HuH-7 (cell line): ENCODE data around the gene GANAB.
"Not testable (repeated sequence)": the region's sequence is repeated elsewhere in the genome, so short reads cannot be mapped to it uniquely, and the experiment has no call there.

Source experiments
- DNase-seq: peaks from one replicate; pipeline ENCODE4 v3.0.0; 2011; ENCODE audit warnings: low spot score

GANAB gene

DNA sequence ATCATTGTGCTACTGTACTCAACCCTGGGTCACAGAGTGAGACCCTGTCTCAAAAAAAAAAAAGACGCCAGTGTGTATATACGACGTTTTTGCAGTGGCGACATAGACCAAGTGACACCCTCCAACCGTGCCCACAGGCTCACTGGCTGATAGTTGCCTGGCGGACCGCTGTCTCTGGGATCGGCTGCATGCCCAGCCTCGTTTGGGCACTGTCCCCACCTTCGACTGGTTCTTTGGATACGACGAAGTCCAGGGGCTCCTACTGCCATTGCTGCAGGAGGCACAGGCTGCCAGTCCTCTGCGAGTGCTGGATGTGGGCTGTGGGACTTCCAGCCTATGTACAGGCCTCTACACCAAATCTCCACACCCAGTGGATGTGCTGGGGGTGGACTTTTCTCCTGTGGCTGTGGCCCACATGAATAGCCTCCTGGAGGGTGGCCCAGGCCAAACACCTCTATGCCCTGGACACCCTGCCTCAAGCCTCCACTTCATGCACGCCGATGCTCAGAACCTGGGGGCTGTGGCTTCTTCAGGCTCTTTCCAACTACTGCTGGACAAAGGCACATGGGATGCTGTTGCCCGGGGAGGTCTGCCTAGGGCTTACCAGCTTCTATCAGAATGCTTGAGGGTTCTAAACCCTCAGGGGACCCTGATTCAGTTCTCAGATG, 20.0 kb upstream of the GANAB start:
- DNase-seq, result no peak

DNA sequence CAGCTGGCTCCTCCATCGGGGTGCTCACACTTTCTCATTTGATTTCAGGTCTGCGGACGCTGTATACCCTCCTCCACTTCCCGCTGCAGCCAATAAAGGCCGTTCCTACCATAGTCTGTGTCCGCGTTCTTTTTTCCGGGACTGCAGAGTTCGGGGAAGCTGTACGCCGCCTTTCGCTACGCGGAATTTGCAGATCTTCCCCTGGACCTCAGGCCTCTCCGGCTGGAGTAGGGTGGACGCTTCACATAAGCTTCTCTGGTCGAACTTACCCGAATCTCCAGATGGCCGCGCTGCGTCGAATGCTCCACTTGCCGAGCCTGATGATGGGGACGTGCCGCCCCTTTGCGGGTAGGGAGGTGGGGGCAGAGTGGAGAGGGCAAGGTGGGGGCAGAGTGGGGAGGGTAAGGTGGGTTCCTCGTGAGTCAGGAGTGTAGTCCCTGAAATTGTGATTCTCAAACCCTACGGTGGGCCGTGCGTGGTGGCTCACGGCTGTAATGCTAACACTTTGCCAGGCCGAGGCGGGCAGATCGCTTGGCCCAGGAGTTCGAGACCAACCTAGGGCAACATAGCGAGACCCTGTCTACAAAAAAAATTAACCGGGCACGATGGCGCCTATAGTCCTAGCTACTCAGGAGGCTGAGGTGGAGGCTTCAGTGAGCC, 19.3 kb upstream of the GANAB start:
- no peak for DNase-seq

DNA sequence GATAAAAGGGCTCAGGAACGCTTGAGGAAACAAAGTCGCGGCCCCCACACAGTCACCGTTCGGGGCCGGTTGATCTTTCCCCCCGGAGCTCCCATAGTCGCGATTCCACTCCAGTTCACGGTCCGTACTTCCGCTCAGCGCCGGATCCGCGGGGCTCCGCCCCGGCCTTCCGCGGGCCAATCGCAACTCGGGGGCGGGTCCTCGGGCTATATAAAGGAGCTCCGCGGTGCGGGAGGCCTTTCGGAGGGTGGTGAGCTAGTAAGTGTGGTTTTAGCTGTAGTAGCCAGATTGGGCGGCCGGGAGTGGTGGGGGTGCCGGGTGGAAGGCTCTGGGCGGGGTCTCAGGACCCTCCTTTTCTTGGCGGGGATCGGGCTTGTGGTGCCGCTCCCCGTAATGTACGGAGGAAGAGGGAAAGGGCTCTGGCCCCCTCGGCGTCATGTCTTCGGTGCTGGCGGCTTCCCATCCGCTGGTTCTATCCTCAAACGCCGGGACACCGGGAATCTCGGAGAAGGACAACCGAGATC, 18.7 kb upstream of the GANAB start, which contains the start of the genes C11orf98 and CSKMT:
Gene C11orf98, minus strand, starts transcription at position 136 of the 524 bp plus-strand sequence. Its CDS starts 41 bp downstream, at position 95.
Gene CSKMT, plus strand, starts transcription at position 238 of the 524 bp plus-strand sequence. CDS start 568 bp downstream, outside the sequence.
- DNase-seq, result peak; percentile 92

DNA sequence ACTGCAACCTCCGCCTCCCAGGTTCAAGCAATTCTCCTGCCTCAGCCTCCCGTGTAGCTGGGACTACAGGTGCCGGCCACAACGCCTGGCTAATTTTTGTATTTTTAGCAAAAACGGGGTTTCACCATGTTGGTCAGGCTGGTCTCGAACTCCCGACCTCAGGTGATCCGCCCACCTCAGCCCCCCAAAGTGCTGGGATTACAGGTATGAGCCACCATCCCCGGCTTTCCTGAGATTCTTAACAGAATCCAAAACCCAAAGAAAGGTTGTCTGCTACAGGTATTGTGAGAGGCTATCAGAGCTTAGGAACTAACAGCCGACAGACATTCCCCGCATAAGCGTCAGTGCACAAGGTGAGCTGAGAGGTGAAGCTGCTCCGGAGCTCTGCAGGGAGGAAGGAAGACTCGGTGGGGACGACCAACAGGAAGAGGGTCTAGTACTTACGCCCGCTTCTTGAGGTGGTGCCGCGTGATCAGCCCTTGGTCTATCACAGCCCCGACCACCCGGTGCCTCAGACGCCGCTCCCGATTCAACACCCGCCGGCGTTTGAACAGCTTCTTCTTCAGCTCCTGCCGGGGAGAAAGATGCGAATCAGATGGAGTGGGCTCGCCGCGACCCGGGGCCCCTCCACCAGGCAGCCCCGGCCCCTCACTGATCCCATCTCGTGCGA, 18.1 kb upstream of the GANAB start:
- peak; percentile 58 for DNase-seq

DNA sequence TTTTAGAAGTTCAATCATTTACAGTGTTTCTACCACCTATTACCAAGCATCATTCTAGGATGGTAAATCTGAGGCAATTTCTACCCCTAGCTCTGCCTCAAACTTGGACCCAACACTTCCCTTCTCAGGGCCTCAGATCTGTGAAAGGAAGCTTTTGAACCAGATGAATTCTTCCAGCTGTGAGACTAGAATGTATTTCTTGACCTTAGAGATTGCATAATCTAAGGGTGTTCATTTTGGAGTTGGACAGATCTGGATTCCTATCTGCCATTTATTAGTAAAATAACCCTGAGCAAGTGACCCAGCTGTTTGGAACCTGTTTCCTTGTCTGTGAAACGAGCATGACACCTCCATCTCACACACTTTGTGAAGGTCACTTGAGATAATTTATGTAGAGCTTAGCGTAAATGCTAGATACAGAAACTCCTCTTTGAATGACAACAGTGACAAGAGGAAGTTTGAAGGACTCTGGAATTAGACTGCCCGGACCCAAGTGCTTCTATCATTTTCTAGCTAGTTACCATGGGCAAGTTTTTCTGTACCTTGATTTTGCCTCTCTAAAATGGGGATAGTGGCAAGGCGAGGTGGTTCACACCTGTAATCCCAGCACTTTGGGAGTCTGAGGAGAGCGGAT, 10.5 kb upstream of the GANAB start:
- no peak for DNase-seq

DNA sequence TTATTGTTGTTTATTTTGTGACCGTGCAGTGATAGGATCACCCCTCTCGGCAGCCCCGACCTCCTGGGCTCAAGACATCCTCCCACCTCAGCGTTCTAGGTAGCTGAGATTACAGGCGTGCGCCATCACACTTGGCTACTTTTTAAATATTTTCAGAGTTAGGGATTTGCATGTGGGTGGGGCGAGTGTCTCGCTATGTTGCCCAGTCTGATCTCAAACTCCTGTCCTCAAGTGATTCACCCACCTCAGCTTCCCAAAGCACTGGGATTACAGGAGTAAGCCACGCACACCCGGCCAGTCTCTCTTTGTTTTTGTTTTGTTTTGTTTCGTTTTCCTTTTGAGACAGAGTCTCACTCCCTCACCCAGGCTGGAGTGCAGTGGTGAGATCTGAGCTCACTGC, 7.9 kb upstream of the GANAB start:
- DNase-seq, result no peak

DNA sequence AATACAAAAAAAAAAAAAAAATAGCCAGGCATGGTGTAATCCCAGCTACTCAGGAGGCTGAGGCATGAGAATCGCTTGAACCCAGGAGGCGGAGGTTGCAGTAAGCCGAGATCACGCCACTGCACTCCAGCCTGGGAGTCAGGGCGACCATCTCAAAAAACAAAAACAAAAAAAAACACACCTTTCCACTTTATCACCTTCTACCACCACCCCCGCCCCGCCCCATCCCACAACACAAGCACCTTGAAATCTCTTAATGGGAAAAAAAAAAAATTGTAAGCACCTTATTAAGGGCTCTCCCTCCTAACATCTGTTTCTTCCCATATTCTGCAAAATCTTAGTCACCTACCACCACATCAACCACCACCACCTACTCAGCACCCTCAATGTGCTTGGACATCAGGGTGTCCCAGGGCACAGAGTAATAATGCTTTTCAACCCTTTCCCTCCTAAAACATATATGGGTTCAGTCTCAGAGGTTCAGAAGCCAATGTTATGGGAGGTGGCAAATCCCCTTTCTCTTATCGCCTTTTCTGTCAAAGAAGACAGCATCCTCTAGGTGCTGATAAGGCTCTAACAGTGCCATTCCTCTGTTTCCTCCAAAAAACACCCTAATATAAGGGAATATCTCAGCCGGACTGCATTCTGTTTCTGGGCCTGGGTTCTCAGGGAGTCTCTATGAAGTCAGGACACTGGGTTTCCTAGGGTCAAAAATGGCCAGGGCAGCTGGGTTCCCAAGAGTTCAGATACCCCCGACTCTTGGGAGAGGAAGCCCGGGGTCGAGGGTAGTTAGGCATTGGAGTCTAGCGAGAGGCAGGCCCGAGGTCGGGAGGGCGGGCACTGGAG, 6.0 kb upstream of the GANAB start:
- no peak for DNase-seq

DNA sequence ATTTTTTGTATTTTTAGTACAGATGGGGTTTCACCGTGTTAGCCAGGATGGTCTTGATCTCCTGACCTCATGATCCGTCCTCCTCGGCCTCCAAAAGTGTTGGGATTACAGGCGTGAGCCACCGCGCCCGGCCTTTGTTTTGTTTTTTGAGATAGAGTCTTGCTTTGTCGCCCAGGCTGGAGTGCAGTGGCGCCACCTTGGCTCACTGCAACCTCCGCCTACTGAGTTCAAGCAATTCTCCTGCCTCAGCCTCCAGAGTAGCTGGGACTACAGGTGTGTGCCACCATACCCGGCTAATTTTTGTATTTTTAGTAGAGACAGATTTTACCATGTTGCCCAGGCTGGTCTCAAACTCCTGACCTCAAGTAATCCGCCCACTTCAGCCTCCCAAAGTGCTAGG, 3.9 kb upstream of the GANAB start:
- DNase-seq, result not testable (repeated sequence)

DNA sequence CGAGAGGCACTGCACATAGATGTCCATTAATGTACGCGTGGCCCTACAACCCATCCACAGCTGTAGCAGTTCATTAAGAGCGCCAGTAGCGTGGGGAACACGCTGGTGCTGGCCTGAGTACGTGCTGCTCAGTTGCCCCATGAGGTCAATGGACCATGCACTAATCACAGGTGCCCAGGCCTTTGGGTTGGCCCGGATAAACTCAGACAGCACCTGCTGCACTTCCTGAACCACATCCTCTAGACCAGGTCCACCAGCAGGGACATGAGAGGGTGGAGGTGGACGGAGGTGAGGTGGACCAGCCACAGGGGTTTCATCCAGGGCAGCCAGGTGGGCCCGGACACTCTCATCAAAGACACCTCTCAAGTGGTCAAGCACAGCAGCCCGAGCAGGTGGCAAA, 3.1 kb upstream of the GANAB start:
- no peak for DNase-seq

DNA sequence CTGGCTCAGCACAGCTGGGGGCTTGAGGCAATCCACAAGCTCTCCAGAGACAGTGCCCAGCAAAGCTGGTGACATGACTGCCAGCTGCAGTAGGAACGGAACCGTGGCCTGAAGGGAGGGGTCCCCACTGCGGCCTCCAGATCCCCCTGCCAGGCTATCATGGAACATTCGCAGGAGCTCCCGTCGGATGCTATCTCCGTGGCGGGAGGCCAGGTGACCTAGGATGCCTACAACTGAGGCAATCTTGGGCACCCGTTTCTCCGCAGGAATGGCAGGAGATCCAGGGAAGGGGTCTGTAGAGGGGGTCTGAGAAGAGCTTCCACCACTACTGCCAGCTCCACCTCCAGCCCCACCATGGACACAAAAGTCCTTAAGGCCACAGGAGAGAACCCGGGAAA, 2.6 kb upstream of the GANAB start:
- DNase-seq, result no peak

DNA sequence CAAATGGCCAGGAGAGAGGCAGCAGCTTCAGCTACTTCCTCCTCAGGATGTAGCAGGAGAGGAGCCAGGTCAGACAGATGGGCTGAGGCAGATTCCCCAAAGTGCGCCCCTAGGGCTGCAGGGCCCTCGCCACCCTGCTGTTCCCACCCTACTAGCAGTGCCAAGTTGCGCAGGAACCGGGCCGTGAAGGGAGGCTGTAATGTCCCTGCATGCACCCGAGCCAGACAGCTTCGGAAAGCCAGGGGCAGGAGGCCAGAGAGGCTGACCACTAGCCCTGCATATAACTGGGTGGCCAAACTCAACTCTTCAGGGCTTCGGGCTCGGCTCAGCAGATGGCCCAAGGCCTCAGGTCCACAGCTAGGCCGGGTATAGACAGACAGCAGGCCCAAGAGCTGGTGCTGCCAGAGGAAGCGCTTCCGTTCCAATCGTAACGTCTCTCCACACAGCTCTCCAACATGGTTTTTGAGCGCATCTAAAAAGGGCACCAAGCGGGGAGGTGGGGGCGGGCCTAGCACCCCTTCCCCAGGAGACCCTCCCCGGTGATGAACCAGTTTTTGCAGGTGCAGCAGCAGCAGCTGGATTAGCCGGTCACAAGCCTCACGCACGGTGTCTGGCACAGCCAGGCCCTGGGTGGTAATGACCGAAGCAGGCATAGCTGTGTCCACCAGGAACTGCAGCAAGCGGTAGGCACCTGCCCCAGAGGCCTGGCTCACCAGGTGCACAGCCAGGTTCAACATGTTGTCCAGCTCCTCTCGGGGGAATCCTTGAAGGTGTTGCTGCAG, 2.0 kb upstream of the GANAB start:
- DNase-seq, result no peak

DNA sequence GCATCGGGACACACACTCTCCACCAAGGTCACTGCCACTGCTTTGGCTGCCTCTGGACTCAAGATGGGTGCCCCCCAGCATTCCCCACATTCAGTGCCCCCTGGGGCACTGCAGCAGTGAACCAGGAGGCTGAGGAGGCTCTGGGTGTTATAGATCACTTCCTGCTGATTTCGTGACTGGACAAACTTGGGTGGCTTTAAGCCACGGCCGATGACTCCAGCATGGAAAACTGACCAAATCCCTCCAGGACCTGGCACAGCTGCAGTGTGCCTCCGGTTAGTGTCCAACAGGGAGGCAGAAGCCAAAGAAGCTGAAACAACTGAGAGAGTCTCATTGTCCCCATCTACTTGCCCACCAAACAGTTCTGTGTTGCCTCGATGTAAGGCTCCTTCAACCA, 1.2 kb upstream of the GANAB start:
- DNase-seq, result no peak

DNA sequence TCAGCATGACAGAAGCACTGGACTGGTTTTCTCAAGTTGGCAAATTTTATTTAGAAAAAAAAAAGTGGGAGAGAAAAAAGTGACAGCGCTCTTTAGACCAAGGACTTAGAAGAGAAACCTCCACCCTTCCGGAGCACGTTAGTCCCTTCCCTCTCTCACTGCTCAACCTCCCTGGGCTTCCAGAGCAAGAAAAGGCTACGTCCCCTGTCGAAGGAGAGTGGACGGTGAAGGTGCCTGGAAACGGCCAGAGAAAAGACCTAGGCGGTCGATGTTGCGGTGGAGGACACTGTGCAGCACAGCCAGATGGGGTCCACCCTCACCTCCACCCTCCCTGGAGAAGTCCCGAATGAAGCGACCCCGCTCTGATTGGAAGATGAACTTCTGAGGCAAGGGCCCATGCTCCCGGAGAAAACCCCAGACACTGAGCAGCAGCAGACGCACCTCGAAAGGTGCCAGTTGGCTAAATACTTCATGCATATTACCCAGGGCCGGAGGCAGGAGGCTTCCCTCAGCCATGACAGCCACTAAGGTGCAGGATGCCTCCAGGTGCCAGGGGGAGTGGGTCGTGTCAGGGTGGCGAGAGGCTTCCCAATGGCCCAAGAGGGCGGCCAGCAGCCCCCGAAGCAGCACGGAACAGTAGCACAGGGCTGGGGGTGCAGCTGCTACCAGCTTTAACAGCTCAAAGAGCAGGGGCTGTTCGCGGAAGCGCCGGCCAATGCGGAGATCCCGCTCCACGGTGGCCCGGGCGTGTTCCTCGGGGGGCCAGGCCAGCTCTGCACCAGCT, 604 bp upstream of the GANAB start:
- DNase-seq, result no peak

DNA sequence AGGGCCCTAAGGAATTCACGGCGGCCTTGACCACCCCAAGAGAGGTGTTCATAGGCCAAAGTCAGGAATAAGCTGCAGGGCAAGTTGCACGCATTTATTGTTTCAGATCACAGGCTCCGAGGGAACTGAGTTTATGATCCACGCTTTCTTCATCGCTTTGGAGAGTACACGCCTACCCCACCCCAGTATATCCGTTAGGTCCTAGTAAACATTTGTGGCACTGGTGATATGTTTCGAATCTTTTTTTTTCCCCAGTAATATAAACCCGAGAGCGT, 805 bp downstream of the GANAB start:
- DNase-seq, result no peak

DNA sequence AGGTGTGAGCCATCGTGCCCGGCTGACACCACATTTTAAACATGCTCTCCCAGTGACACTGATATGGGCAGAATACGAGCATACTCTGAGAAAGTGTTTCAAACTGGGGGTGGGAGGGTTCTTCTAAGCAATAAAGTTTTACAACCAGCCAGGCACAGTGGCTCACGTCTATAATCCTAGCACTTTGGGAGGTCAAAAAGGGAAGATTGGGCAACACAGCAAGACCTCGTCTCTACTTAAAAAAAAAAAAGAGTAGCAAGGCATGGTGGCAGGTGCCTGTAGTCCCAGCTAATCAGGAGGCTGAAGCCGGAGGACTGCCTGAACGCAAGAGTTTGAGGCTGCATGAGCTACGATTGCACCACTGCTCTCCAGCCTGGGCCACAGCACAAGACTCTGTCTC, 2.2 kb downstream of the GANAB start:
- DNase-seq, result no peak

DNA sequence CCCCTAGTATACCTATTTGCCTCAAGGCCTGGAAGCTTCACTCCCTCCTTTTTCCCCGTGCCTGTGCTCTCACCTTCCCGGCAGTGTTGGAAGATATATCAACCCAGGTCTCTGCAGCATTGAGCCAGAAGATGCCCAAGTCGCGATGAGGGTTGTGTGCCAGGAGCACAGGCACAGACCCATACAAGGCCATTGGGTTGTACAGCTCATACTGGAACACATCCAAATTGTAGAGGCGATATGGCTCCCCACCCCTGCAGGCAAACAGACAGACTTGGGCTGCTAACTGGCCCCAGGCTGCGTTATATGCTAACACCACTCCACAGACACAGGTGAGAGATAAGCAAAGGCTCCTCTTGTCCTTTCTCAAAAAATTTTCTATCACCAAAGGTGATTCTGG, 13.9 kb downstream of the GANAB start:
- DNase-seq, result no peak

DNA sequence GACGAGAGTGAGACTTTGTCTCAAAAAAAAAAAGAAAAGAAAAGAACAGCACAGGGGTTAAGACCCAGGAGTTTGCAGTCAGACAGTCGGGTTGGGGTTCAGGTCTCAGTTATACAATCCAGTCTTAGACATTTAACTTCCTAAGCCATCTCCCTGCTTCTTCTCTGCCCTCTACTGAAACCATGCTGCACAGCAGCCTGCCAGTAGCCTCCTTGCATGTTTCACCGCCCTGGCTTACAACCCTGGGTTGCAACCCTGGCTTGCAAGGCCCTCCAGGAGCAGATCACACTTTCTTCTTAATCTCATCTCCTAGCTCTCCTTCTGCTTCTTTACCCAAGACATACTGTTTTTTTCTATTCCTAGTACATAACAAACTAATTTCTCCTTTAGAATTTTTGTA, 18.7 kb downstream of the GANAB start:
- no peak for DNase-seq

DNA sequence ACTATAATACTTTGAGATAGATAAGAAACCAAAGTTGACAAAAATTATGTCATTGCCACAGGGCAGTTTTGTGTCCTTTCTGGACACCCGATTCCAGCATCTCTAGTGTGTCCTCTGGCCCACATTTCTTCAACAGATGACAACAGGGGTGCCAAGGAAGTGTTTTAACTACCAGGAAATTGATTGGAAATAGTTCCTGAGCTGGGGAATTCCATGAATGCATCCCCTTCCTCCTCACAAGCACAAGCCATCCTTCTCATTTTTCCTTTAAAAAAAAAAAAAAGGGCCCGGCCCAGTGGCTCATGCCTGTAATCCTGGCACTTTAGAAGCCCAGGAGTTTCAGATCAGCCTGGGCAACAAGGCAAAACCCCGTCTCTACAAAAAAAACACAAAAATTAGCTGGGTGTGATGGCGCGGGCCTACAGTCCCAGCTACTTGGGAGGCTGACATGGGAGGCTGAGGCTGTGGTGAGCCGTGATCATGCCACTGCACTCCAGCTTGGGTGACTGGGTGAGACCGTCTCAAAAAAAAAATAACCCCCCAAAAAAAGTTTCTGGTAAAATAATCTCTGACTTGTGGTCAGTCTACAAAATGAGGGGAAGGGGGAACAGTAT, 23.8 kb downstream of the GANAB start:
- DNase-seq, result no peak

DNA sequence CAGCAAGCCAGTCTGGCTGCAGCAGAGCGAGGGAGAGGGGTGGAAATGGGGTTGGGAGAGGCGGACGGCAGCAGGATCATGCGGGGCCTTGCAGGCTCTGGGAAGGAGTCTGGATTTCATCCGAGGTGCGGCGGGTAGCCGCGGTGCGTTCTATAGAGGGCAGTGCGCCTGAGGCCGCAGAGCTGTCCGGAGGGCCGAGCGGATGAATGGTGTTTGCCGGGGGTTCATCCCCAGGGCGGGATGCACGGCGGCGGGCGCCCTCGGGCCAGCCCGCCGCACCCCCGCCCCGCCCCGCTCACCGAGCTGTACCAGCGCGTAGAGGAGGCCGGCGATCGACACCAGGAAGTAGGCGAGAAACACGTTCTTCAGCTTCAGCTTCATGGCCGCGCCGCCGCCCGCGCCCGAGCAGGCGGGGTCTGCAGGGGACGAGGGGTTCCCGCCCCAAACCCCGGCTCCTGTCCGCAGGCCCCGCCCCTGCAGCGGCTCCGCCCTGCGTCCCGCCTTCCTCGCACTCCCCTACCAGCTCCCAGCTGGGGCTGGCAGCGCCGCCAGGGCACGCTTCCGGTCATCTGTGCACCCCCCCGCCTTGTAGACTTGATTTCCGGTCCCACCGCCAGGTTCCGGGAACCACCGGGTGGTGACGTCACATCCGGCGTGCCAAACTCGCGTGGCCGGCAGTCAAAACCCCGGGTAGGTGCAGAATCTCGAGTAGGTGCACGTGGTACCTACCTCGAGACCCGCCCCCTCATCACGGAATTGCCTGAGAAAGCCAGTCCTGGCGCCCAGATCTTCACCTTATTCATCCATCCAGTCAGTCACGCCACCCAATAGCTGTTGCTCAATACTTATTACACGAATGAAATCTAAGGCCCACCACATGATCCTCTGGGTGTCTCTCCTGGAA, 24.6 kb downstream of the GANAB start, which contains the start of gene B3GAT3:
Gene B3GAT3, minus strand, starts transcription at position 420 of the 904 bp plus-strand sequence. Its CDS starts 39 bp downstream, at position 381.
- DNase-seq, result peak; percentile 99
